ENCODE results near the gene GAB3.

GAB3 gene

DNA sequence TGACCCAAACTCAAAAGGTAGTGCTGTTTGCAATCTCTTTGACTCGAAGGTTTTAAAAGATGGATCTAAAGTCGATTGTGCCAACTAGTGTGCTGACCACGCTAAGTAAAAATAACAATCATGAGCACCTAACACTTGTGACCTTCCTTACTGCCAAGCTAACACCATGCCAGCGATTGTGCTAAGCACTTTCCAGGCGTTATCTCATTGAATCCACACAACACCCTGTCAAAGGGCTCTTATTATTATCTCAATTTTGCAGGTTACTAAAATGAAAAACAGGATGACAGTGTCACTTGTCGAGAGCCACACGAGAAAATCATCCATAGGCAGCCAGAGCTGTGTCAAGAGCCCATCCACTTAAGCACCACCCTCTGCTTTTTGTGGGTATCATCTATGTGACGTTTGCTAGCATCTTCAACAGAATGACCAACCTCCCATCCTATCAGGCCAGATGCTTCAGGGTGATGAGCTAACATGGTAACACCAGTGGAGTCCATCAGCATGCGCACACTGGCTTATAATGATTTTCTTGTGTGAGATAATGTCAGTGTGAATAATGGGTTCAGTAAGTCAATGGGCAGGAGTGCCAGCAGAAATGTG is 893 bp upstream of the GAB3 start:
- in situ Hi-C loops (cut with HindIII; ENCODE audit: low sequenced_read_pairs), result no loop called here

DNA sequence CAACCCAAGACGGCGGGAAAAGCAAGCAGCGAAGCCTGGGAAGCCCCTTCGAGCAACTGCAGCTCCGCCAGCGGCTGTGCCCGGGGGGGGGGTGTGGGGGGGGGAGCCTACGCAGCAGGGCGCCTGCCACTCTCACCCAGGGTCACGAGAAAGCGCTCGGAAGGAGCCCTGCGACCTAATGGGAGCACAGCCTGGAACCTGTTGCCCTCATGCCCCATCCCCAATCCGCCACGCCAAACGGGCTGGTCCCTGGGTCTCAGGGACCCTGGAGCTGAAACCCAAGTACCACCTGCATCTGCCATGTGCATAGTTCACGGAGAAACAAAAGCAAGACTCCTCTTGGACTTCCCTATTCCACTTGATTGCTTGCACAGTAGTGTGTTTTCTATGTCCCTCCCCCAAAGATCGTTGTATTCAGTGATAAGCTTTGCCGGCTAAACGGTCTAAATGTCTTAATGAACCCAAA is 359 bp upstream of the GAB3 start:
- in situ Hi-C loops (cut with HindIII; ENCODE audit: low sequenced_read_pairs), result no loop called here

- in situ Hi-C loops (cut with HindIII; ENCODE audit: low sequenced_read_pairs), result no loop called here
These were observed 1.0 kb downstream of the GAB3 start for GRCh38 chrX:154749856-154750255.

GRCh38 chrX:154748712-154749339 is 2.1 kb downstream of the GAB3 start:
- in situ Hi-C loops (cut with HindIII; ENCODE audit: low sequenced_read_pairs), result no loop called here

DNA sequence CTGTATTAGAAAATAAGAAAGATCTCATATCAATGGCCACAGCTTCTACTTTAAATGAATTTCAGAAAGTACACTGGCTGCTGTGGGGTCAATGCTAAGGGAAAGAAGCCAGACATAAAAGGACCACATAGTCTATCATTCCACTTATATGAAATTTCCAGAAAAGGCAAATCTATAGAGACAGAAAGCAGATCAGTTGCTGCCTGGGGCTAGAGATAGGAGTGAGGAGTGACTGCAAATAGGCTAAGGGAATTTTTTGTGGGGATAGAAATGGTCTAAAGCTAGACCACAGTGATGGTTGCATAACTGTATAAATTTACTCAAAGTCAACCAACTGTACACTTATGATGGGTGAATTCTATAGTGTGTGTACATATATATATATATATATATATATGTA is 8.3 kb downstream of the GAB3 start:
- in situ Hi-C loops (cut with HindIII; ENCODE audit: low sequenced_read_pairs), result no loop called here

DNA sequence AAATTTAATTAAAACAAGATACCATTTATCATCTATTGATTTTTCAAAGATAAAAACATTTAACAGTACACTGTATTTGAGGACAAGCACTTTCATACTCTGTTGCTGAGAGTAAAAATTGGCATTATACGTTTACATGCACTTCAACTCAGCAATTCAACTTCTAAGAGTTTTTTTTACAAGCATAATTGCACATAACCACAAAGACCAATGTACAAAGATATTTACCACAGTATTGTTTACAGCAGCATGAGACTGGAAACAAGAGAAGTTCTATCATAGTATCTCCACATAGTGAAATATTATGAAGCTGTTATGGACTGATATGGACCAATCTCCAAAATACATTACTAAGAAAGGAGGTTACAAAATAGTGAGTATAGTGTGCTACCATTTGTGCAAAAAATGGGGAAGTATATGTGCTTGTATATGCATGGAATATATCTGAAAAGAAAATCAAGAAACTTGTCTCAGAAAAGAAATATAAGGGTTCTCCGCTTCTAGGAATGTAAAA is 10.9 kb downstream of the GAB3 start:
- in situ Hi-C loops (cut with HindIII; ENCODE audit: low sequenced_read_pairs), result no loop called here

DNA sequence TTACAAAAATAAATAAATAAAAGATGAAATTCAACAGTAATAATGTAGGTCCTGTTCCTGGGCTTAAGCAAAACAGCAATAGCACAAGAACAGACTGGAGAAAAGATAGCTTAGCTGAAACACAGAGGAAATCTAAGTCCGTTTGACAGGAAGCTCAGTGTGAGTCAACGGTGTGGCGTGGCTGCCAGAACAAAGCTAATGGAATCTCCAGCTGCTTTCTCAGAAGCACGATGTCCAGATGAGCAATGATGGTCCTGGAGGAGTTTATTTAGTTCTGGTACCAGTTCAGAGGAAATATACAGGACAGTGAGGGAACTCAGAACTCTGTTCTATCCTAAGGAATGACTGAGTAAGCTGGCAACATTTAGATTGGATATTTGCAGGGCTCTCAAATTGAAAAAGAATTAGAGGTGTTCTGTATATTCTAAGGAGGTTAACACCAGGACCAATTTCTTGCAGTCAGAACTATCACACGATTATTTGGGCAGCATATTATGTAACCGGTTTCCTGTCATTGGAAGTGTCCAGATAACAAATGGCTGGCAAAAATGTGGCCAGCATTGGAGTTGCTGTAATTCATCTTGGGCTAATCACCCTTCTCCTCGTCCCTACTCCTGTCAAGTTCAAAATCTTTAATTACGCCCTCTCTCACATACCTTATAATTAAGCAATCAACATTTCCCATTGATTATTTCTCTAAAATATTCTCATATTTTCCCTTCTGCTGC is 12.7 kb downstream of the GAB3 start:
- in situ Hi-C loops (cut with HindIII; ENCODE audit: low sequenced_read_pairs), result no loop called here

DNA sequence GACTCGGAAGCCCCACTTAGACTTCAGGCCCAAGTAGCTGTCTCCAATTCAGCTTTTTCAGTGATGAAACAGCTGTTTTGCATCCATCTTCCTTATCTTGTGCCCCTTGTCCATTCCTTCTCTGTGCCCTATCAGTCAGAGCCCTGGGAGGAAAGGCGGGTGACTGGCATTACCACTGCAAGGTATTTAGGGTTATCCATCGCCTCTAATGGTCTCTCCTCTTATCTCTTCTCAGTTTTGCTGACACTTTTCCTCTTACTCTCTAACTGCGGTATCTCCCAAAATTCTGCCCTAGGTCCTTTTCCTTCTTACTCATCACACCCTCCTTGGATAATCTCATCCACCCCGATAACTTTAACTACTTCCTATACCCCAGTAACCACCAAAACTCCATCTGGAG is 13.7 kb downstream of the GAB3 start:
- in situ Hi-C loops (cut with HindIII; ENCODE audit: low sequenced_read_pairs), result no loop called here

- in situ Hi-C loops (cut with HindIII; ENCODE audit: low sequenced_read_pairs), result no loop called here
These were observed 15.0 kb downstream of the GAB3 start for GRCh38 chrX:154735695-154736393.

- in situ Hi-C loops (cut with HindIII; ENCODE audit: low sequenced_read_pairs), result no loop called here
These were observed 16.7 kb downstream of the GAB3 start for GRCh38 chrX:154734061-154734781.

- in situ Hi-C loops (cut with HindIII; ENCODE audit: low sequenced_read_pairs), result no loop called here
These were observed 17.8 kb downstream of the GAB3 start for GRCh38 chrX:154733066-154733425.

DNA sequence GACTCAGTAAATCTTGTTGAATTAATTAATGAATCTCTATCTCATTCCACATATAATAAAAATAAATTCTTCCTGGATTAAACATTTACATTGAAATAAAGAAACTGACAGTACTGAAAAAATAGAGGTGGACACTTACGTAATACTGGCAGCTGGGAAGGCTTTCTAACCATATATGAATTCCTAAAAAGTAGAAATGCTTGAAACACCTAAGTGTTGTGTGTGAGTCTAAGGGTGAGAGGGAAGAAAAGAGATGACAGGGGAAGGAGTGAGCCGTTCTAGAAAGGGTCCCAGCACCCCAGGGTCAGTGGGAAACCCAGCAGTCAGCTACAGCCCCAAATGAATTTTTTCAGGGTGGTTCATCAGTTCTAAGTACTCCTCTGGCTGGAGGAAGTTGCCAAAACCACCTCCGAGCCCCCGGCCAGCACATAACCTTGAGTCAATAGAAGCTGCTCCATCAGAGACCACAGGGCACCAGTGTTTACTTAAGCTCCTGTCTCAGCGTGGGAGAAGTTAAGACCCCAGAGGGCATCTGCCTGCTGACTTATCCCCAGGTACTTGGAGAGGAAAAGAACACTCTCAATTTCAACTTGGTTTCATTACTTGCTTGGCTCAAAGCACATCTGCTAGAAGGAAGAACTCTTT is 18.3 kb downstream of the GAB3 start:
- in situ Hi-C loops (cut with HindIII; ENCODE audit: low sequenced_read_pairs), result no loop called here

GRCh38 chrX:154731881-154732280 is 19.0 kb downstream of the GAB3 start:
- in situ Hi-C loops (cut with HindIII; ENCODE audit: low sequenced_read_pairs), result no loop called here

DNA sequence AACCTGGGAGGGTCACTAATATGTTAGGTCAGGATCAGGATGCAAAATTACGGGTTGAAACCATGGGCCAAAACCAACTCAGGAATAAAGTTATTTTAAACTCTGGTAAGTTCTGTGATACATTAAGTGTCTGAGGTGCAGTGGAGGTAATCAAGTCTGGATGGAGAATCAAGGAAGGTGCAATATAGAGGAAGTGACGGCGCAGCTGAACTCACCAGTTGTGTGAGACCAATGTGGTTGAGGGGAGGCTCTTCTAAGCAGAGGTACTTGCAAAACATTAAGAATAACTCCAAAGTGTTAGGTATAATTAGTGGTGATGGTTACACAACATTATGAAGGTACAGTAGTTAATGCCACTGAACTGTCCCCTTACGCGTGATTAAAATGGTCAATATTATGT is 19.7 kb downstream of the GAB3 start:
- in situ Hi-C loops (cut with HindIII; ENCODE audit: low sequenced_read_pairs), result no loop called here

- in situ Hi-C loops (cut with HindIII; ENCODE audit: low sequenced_read_pairs), result no loop called here
These were observed 20.5 kb downstream of the GAB3 start for GRCh38 chrX:154730253-154730891.

GRCh38 chrX:154729439-154729838 is 21.4 kb downstream of the GAB3 start:
- in situ Hi-C loops (cut with HindIII; ENCODE audit: low sequenced_read_pairs), result no loop called here

DNA sequence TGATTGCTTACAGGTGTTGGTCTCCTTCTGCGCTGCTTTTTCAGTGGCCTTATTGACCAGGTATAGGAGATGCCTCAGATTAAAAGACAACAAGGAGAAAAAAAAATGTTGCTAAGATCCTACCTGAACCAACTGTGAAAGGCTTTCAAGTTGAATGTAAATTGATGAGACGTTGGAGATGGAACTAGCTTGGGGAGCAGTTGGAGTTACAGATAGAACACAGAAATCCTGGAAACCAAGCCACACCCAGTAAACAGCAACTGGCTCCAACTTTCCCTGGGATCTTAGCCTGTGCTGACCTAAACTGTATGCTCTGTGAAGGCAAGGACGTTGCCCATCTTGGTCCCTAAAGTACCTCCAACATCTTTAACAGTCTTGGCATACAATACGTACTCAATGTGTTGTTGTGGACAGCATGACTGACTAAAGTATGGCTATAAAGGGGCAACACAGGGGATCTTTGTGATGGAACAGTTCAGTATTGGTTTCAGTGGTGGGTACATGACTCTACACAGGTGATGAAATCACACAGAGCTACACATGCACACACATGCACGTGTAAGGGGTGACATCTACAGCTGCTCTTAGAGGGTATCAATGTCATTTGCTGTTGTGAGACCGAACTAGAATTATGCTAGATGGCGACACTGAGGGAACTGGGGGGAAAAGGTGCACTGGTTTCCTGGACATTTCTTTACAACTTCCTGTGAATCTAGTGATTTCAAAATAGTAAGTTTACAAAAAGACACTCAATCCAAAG is 22.3 kb downstream of the GAB3 start:
- in situ Hi-C loops (cut with HindIII; ENCODE audit: low sequenced_read_pairs), result no loop called here

GRCh38 chrX:154727871-154728270 is 23.0 kb downstream of the GAB3 start:
- in situ Hi-C loops (cut with HindIII; ENCODE audit: low sequenced_read_pairs), result no loop called here

DNA sequence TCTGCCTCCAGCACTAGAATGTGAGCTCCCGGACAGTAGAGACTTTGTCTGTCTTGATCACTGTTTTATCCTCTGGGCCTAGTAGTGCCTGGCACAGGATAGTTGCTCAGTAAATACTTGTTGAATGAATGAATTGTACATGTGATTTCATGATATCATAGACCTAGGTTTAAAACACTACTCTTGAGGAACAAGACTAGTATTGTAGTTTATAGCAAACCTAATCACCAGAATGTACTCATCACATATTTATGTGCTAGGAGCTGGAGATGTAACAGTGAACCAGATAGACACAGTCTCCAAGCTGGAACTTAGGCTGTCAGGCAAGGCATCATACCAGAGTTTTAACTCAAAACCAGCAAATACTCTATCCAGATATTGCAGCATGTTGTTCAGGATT is 23.5 kb downstream of the GAB3 start:
- in situ Hi-C loops (cut with HindIII; ENCODE audit: low sequenced_read_pairs), result no loop called here
